Measurements from ENCODE around the gene SLC40A1.

The SLC40A1 gene

DNA sequence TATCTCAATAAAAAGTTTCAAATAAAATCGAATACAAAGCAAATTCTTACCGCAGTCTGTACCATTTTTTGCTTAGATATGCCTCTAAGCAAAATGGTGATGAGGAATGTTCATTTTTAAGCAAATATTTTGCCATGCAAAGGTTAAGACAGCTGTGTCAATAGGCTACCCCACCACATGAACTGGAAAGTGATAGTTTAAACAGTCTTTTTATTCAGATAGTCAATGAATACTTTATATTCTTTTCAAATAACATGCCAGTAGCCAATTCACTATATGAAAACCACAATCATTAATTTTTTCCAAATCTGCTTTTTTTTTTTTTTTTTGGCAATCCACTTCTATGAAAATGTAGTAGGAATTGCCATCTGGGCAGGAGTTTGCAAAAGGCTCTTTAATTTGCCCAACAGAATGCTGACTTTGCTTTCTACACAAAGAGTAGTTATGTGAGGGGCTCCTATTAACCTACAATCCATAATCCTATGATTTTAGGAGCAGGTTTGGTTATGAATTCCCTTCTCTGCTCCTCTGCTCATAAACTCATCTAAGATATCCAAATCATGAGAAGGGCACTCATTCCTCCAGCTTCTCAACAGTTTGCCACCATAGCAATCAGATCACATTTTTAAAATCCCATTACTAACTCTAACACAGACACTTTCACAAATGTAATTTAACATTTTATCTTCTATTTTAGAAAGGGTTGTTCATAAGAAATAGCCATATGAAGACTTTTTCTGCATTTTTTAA is 69.2 kb downstream of the SLC40A1 start:
- no peak for DNase-seq
